Measurements from ENCODE around the gene KRT15. TPM values are rescaled to one million over a fixed set of nuclear protein-coding genes. Genes with fewer than 3 reads are reported as not detected.

The KRT15 gene
- total RNA-seq, 4 donors from 2014 or later = 12.3 to 44.5 (median 28.8) TPM

DNA sequence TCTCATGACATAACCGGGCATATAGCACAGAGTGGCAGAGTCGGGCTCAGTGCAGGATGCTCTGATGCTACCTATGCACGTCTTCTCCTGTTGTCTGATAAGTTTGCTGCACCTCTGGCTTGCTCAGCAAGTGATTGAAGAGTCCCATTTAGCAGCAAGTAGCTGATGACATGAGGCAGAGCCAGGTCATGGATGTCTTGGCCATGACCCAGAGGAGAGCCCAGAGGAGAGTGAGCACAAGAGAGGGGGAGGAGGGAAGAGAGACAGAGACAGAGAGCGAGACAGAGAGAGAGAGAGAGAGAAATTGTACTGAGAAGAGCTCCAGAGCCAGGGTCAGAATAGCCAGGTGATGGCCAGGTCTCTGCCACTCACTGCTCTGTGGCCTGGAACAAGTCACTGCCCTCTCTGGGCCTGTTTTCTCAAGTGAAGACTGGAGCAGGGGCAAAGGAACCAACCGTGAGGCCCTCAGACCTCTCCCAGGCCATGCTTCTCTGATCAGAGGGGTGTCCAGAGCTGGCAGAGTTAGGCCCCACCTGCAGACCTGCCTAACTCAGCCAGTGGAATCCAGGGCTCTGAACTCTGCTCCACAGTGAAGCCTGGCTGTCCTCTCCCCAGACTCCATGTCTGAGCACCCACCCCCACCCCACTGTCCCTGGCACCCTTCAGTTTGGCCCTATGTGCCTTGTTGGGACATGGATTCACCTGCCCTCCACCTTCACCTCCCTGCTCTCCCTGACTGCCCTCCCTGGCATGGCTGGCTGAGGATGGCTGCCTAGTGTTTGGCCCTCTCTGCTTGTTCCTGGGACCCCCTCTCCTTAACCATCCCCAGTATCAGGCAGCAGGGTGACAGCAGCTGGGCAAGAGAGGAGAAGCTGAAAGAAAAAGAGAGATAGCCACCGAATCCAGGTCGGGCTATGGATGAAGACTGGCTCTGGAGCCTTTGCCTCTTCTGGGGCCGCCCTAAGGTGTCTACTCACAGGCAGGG is 33.5 kb downstream of the KRT15 start:
- Histone ChIP-seq H3K27me3 (no peaks in the 10 kb centered on the region), H3K36me3 (no peaks in the 10 kb centered on the region), H3K9me3 (no peaks in the 10 kb centered on the region), H3K4me1 (no peaks in the 10 kb centered on the region), H3K27ac (no peak overlapping the region), H3K4me3 (no peak overlapping the region)
- DNase-seq = no peak
- TF ChIP-seq, protein P1, sequence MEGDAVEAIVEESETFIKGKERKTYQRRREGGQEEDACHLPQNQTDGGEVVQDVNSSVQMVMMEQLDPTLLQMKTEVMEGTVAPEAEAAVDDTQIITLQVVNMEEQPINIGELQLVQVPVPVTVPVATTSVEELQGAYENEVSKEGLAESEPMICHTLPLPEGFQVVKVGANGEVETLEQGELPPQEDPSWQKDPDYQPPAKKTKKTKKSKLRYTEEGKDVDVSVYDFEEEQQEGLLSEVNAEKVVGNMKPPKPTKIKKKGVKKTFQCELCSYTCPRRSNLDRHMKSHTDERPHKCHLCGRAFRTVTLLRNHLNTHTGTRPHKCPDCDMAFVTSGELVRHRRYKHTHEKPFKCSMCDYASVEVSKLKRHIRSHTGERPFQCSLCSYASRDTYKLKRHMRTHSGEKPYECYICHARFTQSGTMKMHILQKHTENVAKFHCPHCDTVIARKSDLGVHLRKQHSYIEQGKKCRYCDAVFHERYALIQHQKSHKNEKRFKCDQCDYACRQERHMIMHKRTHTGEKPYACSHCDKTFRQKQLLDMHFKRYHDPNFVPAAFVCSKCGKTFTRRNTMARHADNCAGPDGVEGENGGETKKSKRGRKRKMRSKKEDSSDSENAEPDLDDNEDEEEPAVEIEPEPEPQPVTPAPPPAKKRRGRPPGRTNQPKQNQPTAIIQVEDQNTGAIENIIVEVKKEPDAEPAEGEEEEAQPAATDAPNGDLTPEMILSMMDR (IDR thresholded peaks at IDR 0.05) = no peak
- TF ChIP-seq POLR2A (IDR thresholded peaks at IDR 0.05) = no peak

DNA sequence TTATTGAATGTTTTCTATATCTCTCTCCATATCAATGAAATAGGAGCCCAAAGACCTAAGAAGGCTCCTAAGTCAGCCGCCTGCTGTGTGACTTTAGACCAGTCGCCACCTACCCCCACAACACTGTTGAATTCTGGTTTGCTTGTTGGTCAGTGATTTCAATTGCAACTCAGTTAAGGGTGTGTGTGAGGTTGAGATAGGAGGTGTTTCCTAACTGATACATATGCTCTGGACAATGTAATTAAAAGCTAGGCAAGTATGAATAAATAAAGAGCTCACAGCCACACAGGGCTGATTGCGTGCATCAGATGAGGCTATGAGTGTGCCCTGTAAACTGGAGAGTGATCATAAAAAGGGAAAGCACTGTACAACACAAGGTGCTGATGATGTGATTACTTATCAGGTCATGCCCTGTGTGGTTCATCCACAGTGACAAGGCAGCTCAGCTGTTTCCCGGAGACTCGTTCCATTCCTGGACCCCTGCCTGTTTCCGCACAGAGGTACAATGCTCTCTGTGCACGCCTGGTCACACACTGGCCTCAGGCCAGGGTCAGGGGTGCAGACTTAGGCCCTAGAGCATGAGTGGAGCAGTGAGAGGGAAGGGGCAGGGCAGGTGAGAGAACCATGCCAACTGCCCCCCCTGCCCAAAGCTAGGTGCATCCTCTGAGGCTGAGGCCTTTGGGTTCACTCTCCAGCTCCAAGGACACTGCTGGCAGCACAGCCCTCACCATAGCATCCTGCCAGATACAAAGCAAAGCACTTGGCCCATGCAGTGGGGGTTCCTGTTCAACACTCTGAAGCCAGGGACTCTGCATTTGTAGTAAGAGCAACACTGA is 34.5 kb downstream of the KRT15 start:
- TF ChIP-seq POLR2A (IDR thresholded peaks at IDR 0.05) = no peak
- TF ChIP-seq, protein P1 (IDR thresholded peaks at IDR 0.05) = no peak
- no peaks in the 10 kb centered on the region for H3K27me3 ChIP-seq
- no peak for DNase-seq
- no peak overlapping the region for H3K4me3 ChIP-seq
- no peaks in the 10 kb centered on the region for H3K4me1 ChIP-seq
- H3K27ac ChIP-seq = no peak overlapping the region
- H3K9me3 ChIP-seq = no peaks in the 10 kb centered on the region
- H3K36me3 ChIP-seq = no peaks in the 10 kb centered on the region

DNA sequence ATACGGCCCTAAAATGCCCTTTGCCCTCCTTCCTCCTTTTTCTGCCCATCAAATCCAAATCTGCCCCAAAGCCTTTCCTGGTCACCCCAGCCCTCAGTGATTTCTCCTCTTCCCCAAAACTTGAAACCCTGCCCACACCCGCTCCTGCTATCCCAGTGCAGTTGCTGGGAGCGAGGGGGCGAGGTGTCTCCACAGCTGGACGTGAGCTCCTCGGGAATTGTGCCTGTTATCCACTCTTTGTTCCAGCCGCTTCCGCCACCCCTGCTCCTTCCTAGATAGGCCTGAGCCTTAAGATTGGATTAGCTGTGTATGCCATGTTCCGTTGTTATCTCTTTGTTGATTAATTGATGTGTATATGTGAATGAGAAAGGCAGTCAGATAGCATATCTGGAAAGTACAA is 35.2 kb downstream of the KRT15 start:
- Histone ChIP-seq H3K9me3 (no peaks in the 10 kb centered on the region), H3K27me3 (no peaks in the 10 kb centered on the region), H3K27ac (no peak overlapping the region), H3K4me3 (no peak overlapping the region), H3K36me3 (no peaks in the 10 kb centered on the region), H3K4me1 (no peaks in the 10 kb centered on the region)
- TF ChIP-seq POLR2A (IDR thresholded peaks at IDR 0.05) = no peak
- TF ChIP-seq, protein P1 (IDR thresholded peaks at IDR 0.05) = no peak
- no peak for DNase-seq

DNA sequence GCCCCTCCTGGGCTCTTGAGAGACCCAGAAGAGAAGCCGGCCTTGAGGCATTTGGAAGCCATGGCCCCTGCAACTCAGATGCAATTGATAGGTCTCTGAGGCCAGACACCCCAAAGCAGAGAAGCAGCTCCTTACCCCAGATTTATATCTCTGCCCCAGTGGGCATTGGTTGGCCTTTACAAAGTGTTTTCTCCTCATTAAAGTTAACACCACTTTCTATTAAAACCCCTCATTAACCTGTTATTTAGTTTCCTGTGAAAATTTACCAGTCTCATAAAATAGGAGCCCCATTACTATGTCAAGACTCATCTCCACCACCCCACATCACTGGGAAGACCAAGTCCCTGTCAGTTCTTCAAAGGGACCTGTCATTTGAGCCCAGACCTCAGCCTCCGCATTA is 37.7 kb downstream of the KRT15 start, which contains the start of gene KRT35:
TSS of gene KRT35 (minus strand) at position 116 of the 400 bp plus-strand sequence. CDS start at position 62, 54 bp downstream.
- TF ChIP-seq POLR2A (IDR thresholded peaks at IDR 0.05) = no peak
- TF ChIP-seq, protein P1 (IDR thresholded peaks at IDR 0.05) = no peak
- Histone ChIP-seq H3K9me3 (no peaks in the 10 kb centered on the region), H3K36me3 (no peaks in the 10 kb centered on the region), H3K27me3 (no peaks in the 10 kb centered on the region), H3K4me1 (no peaks in the 10 kb centered on the region), H3K4me3 (no peak within 1 kb of the TSS), H3K27ac (no peak within 1 kb of the TSS)
- no peak for DNase-seq

DNA sequence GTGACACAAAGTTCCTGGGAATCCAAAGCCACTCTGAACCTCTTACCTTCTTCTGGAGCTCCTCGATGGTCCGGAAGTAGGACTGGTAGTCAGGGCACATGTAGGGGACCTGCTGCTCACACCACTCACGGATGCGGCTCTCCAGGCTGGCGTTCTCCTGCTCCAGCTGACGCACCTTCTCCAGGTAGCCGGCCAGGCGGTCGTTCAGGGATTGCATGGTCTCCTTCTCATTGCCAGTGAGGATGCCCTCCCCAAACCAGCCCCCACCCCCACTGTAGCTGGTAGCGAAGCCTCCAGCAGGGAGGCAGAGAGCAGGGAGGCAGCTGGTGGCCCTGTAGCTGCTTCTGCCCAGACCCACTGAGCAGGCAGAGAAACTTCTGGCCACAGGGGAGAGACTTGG is 38.1 kb downstream of the KRT15 start:
- no peaks in the 10 kb centered on the region for H3K36me3 ChIP-seq
- no peaks in the 10 kb centered on the region for H3K9me3 ChIP-seq
- H3K4me3 ChIP-seq = no peak overlapping the region
- TF ChIP-seq, protein P1 (IDR thresholded peaks at IDR 0.05) = no peak
- H3K4me1 ChIP-seq = no peaks in the 10 kb centered on the region
- no peak overlapping the region for H3K27ac ChIP-seq
- H3K27me3 ChIP-seq = no peaks in the 10 kb centered on the region
- DNase-seq = no peak
